A549 (cell line): ENCODE measurements around the gene CDIPT. TPM values are rescaled to one million over a fixed set of nuclear protein-coding genes. Genes with fewer than 3 reads are reported as not detected.

ENCODE experiments used
- ATAC-seq, 2 experiments: fragments of 200-7000 bp in 1 of 2; fragments of >200 bp in 1 of 2; cut with Nextera tagmentation in 1 of 2; cut with Tn5 transposase in 1 of 2; 3 replicates each; pipeline versions ENCODE4 v1.8.0 to v1.9.1; 2018 to 2020; ENCODE audit warnings: mild to moderate bottlenecking in 1 of 2, moderate library complexity in 1 of 2
- CTCF ChIA-PET: fragments of 300-600 bp; sonication (Branson Sonifier 250); formaldehyde crosslinking; extraction: SDS; loops from one replicate; lab custom pipeline; 2021; ENCODE audit warnings: antibody characterized with exemption, inconsistent platforms; lab: Yijun Ruan, JAX
- POLR2A ChIA-PET: fragments of 350-600 bp; formaldehyde crosslinking; extraction: SDS; loops from one replicate; lab custom pipeline; 2021; ENCODE audit warnings: antibody characterized with exemption, inconsistent platforms; lab: Yijun Ruan, JAX
- DNase-seq, 2 experiments: peaks; one replicate each; pipeline versions ENCODE4 v3.0.0 to v3.0.0-alpha.2; 2011 to 2016; ENCODE audit warnings: low read depth in 1 of 2, low spot score in 1 of 2
- FAIRE-seq: peaks from 2 replicates; lab custom pipeline; 2011; peaks lifted over from hg19 to GRCh38; lab: Jason Lieb, UNC
- H3K27ac ChIP-seq, 2 experiments: fragments of >200 bp; sonication (Bioruptor Twin); formaldehyde crosslinking; 3 replicates each; pipeline ENCODE4 v1.5.1; 2016 to 2017
- H3K4me1 ChIP-seq: fragments of >200 bp; sonication (Bioruptor Twin); formaldehyde crosslinking; 3 replicates; pipeline ENCODE4 v1.6.1; 2016
- H3K4me2 ChIP-seq: fragments of >200 bp; sonication (Bioruptor Twin); formaldehyde crosslinking; 3 replicates; pipeline ENCODE4 v1.6.1; 2016
- H3K4me3 ChIP-seq: fragments of >200 bp; sonication (Bioruptor Twin); formaldehyde crosslinking; 3 replicates; pipeline ENCODE4 v1.5.1; 2016
- H3K9me3 ChIP-seq: fragments of >200 bp; sonication (Bioruptor Twin); formaldehyde crosslinking; 3 replicates; pipeline ENCODE4 v1.6.1; 2016
- CBX8 ChIP-seq: fragments of 200-600 bp; sonication (generic); IDR thresholded peaks from 2 replicates; pipeline ENCODE4 v1.6.1; 2016
- CEBPB ChIP-seq, 2 experiments: fragments of >200 bp in 1 of 2; sonication (Bioruptor Twin) in 1 of 2; formaldehyde crosslinking in 1 of 2; IDR thresholded peaks; 2 replicates each; pipeline ENCODE4 v1.6.1; 2012 to 2016
- CHD2 ChIP-seq: fragments of 150-350 bp; IDR thresholded peaks from 2 replicates; pipeline ENCODE4 v1.6.1; 2014; ENCODE audit warnings: low read length; ENCODE audit not compliant: partially characterized antibody
- EHF ChIP-seq: fragments of 250-450 bp; sonication (Bioruptor Pico); IDR thresholded peaks from 2 replicates; pipeline ENCODE4 v1.5.0; 2020; ENCODE audit warnings: mild to moderate bottlenecking
- EHMT2 ChIP-seq: fragments of 200-600 bp; sonication (generic); IDR thresholded peaks from 2 replicates; pipeline ENCODE4 v1.6.1; 2016; ENCODE audit warnings: antibody characterized with exemption, low read depth, mild to moderate bottlenecking, moderate library complexity
- ESRRA ChIP-seq: fragments of 150-350 bp; IDR thresholded peaks from 2 replicates; pipeline ENCODE4 v1.6.1; 2014; ENCODE audit warnings: mild to moderate bottlenecking, low read length, borderline replicate concordance
- FOXS1 ChIP-seq: fragments of 250-450 bp; sonication (Bioruptor Pico); IDR thresholded peaks from 2 replicates; pipeline ENCODE4 v1.5.0; 2020; ENCODE audit warnings: mild to moderate bottlenecking, moderate library complexity
- GATA3 ChIP-seq: IDR thresholded peaks from 2 replicates; pipeline ENCODE4 v1.6.1; 2012; ENCODE audit warnings: borderline replicate concordance
- HDAC2 ChIP-seq: fragments of 200-600 bp; sonication (generic); IDR thresholded peaks from 2 replicates; pipeline ENCODE4 v1.6.1; 2016
- HOXA7 ChIP-seq: fragments of 250-450 bp; sonication (Bioruptor Pico); IDR thresholded peaks from 2 replicates; pipeline ENCODE4 v1.5.0; 2020; ENCODE audit warnings: mild to moderate bottlenecking, moderate library complexity
- HOXB13 ChIP-seq: fragments of 250-450 bp; sonication (Bioruptor Pico); IDR thresholded peaks from 2 replicates; pipeline ENCODE4 v1.5.0; 2020; ENCODE audit warnings: low read depth, mild to moderate bottlenecking, moderate library complexity
- KDM5A ChIP-seq: fragments of 200-600 bp; sonication (generic); IDR thresholded peaks from 2 replicates; pipeline ENCODE4 v1.6.1; 2016; ENCODE audit warnings: antibody characterized with exemption, mild to moderate bottlenecking
- MAFK ChIP-seq: fragments of 450-650 bp; IDR thresholded peaks from 2 replicates; pipeline ENCODE4 v1.6.1; 2014; ENCODE audit not compliant: partially characterized antibody
- MAZ ChIP-seq: fragments of 150-350 bp; IDR thresholded peaks from 2 replicates; pipeline ENCODE4 v1.6.1; 2014; ENCODE audit warnings: antibody characterized with exemption, low read depth, low read length, borderline replicate concordance
- NPAS2 ChIP-seq: fragments of 250-450 bp; sonication (Bioruptor Pico); IDR thresholded peaks from 2 replicates; pipeline ENCODE4 v1.8.0; 2022; ENCODE audit warnings: mild to moderate bottlenecking, moderate library complexity, borderline replicate concordance
- NR3C1 ChIP-seq: fragments of >200 bp; sonication (Bioruptor Twin); formaldehyde crosslinking; IDR thresholded peaks from 3 replicates; pipeline ENCODE4 v1.6.1; 2017
- RCOR1 ChIP-seq: fragments of 150-350 bp; IDR thresholded peaks from 2 replicates; pipeline ENCODE4 v1.6.1; 2014; ENCODE audit warnings: antibody characterized with exemption, low read length, low read depth
- SREBF2 ChIP-seq: fragments of 450-650 bp; IDR thresholded peaks from 2 replicates; pipeline ENCODE4 v1.6.1; 2014; ENCODE audit warnings: mild to moderate bottlenecking, moderate library complexity
- TP53 ChIP-seq: fragments of 250-450 bp; sonication (Bioruptor Pico); IDR thresholded peaks from 2 replicates; pipeline ENCODE4 v1.5.0; 2021; ENCODE audit warnings: mild to moderate bottlenecking, moderate library complexity
- ZFP36 ChIP-seq: fragments of 450-650 bp; IDR thresholded peaks from 2 replicates; pipeline ENCODE4 v1.6.1; 2014; ENCODE audit warnings: borderline replicate concordance; ENCODE audit not compliant: partially characterized antibody
- ZNF302 ChIP-seq: fragments of 250-450 bp; sonication (Bioruptor Pico); IDR thresholded peaks from 2 replicates; pipeline ENCODE4 v1.9.0; 2021; ENCODE audit warnings: inconsistent platforms, mild to moderate bottlenecking, moderate library complexity
- ZSCAN20 ChIP-seq: fragments of 250-450 bp; sonication (Bioruptor Pico); IDR thresholded peaks from 2 replicates; pipeline ENCODE4 v1.8.0; 2022; ENCODE audit warnings: mild to moderate bottlenecking, moderate library complexity
- WGBS: methylation state at CpG from one replicate; pipeline ENCODE4 v1.1.6; 2017; ENCODE audit errors: missing lambda C conversion rate; 5-methylcytosine and 5-hydroxymethylcytosine counted together
- polyA plus RNA-seq, 4 experiments: library from polyadenylated mRNA; depleted of rRNA in 3 of 4; stranded (reverse); fragments of >200 nt; fragmentation: RNase III in 1 of 4; extraction: RNeasy Plus Mini Kit Qiagen cat#74134 plus additional on column Dnase treatment in 1 of 4; gene quantifications; 2 replicates in 3 of 4; 3 replicates in 1 of 4; pipeline ENCODE4 v1.2.3, GENCODE V29; 2011 to 2017
- TF ChIP-seq, protein P1 (sequence below): fragments of 150-350 bp; IDR thresholded peaks from 2 replicates; pipeline ENCODE4 v1.6.1; 2014; ENCODE audit warnings: low read depth, mild to moderate bottlenecking, low read length
- TF ChIP-seq, protein P2 (sequence below): fragments of >200 bp; sonication (Bioruptor Twin); formaldehyde crosslinking; IDR thresholded peaks from 3 replicates; pipeline ENCODE4 v1.6.1; 2016
- TF ChIP-seq, protein P3 (sequence below): fragments of 200-600 bp; sonication (generic); IDR thresholded peaks from 2 replicates; pipeline ENCODE4 v1.6.1; 2016; ENCODE audit warnings: antibody characterized with exemption, mild to moderate bottlenecking, moderate library complexity
- TF ChIP-seq, protein P4 (sequence below): fragments of >200 bp; sonication (Bioruptor Twin); formaldehyde crosslinking; IDR thresholded peaks from 2 replicates; pipeline ENCODE4 v1.6.1; 2016
- TF ChIP-seq, protein P5 (sequence below): IDR thresholded peaks from 2 replicates; pipeline ENCODE4 v1.6.1; 2012
- TF ChIP-seq, protein P6 (sequence below): fragments of 250-450 bp; sonication (Bioruptor Pico); IDR thresholded peaks from 2 replicates; pipeline ENCODE4 v1.5.0; 2020; ENCODE audit warnings: low read depth, mild to moderate bottlenecking, moderate library complexity

CDIPT gene
- polyA plus RNA-seq, 2 of the 4 experiments (the other 2 are of a cell fraction), result 64.0 to 72.1 TPM

DNA sequence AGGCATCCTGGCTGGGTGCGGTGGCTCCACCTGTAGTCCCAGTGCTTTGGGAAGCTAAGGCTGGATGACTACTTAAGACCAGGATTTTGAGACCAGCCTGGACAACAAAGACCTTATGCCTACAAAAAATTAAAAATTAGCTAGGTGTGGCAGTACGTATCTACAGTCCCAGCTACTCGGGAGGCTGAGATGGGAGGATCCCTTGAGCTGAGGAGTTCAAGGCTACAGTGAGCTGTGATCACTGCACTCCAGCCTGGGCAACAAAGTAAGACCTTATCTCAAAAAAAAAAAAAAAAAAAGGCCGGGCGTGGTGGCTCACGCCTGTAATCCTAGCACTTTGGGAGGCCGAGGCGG lies 36.7 kb downstream of the CDIPT start:
- POLR2A ChIA-PET, result interaction anchor here (0.6 to 0.7 kb wide), 2 partner anchors 20 to 222 kb away, joined by 4 read pairs; partner anchors contain the start of gene MAZ
- ATAC-seq, result no peak
- CTCF ChIA-PET, result interaction anchor here (0.6 to 24.4 kb wide), 9 partner anchors 10 to 871 kb away, joined by 3 to 568 read pairs (median 4); partner anchors contain the start of genes PAGR1 and TLCD3B
- Histone ChIP-seq H3K4me1 (peaks cover 89% of the 10 kb centered on the region), H3K4me2 (peak overlapping the region; percentile 87)
- TF ChIP-seq CHD2, result no peak
- no peak for TF ChIP-seq NPAS2 (CRISPR knock-in tag)
- no peak for TF ChIP-seq SREBF2
- TF ChIP-seq MAZ, result no peak
- TF ChIP-seq, protein P1, sequence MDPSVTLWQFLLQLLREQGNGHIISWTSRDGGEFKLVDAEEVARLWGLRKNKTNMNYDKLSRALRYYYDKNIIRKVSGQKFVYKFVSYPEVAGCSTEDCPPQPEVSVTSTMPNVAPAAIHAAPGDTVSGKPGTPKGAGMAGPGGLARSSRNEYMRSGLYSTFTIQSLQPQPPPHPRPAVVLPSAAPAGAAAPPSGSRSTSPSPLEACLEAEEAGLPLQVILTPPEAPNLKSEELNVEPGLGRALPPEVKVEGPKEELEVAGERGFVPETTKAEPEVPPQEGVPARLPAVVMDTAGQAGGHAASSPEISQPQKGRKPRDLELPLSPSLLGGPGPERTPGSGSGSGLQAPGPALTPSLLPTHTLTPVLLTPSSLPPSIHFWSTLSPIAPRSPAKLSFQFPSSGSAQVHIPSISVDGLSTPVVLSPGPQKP, result no peak
- no peak for TF ChIP-seq ZFP36
- no peak for TF ChIP-seq FOXS1 (CRISPR knock-in tag)
- TF ChIP-seq ZNF302 (CRISPR knock-in tag), result no peak
- TF ChIP-seq RCOR1, result no peak
- TF ChIP-seq HOXA7 (CRISPR knock-in tag), result no peak
- TF ChIP-seq, all 56 proteins: peak for 0
- Histone ChIP-seq H3K9me3 (no peaks in the 10 kb centered on the region), H3K27ac (peak overlapping the region; percentile 92 to 93), H3K4me3 (no peak overlapping the region)
- WGBS, result 86% methylated on average over 8 of the region's 8 CpGs
- DNase-seq (no peak), FAIRE-seq (no peak)

DNA sequence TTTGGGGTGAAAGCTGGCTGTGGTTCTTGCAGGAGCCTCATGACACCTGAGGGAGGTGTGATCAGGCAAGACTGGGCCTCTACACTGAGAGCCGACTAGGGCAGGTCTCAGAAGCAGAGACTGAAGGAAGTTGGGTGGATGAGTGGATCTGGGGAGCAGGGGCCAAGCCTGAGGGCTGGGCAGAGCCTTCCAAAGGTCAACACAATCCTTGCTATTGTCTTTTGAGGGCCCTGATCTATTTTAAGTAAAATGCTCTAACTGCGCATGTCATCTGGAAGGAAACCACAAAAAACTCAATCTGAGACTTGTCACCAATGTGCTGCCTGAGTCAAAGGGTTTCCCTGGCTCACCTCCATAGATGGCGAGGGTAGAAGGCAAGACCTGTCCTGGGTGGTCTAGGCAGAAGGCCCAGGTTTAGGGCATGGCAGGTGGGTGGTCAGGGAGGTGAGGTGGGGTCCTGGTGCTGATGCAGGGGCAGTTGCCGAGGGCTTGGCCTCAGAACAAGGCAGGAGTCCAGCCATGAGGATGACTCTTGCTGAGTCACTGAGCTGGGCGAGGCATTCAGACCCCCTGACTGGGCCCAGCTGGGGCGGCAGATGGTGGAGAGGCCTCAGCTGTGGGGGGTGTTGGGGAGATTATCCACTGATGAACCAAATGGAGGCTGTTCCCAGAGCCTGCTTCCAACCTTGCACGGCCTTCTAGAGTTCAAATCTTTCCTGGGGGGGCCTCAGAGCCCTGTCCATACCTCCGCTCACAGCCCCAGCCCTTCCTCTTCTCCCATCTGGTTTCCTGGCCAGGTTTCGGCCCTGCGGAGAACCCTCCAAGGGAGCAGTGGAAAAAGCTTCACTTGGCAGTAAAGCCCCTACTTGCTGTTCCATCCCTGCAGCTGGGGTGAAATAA lies 37.6 kb downstream of the CDIPT start:
- ChIA-PET CTCF (interaction anchor here (1.5 to 24.4 kb wide), 5 partner anchors 9 to 195 kb away, joined by 3 to 568 read pairs (median 7); partner anchors contain the start of gene PAGR1), POLR2A (interaction anchor here (0.6 to 1.1 kb wide), 2 partner anchors 14 to 35 kb away, joined by 4 to 6 read pairs; partner anchors contain the start of gene KIF22)
- Histone ChIP-seq H3K9me3 (no peaks in the 10 kb centered on the region), H3K4me2 (peak overlapping the region; percentile 87), H3K4me3 (peak overlapping the region; percentile 17), H3K27ac (peak overlapping the region; percentile 92 to 93), H3K4me1 (peaks cover 90% of the 10 kb centered on the region)
- FAIRE-seq (no peak), DNase-seq (peak; percentile 78), ATAC-seq (peak; percentile 15 to 56; a peak in 3 of 6 replicates)
- 42% methylated on average over 9 of the region's 10 CpGs for WGBS
- no peak for TF ChIP-seq KDM5A
- no peak for TF ChIP-seq HDAC2
- no peak for TF ChIP-seq CBX8
- TF ChIP-seq, protein P2, sequence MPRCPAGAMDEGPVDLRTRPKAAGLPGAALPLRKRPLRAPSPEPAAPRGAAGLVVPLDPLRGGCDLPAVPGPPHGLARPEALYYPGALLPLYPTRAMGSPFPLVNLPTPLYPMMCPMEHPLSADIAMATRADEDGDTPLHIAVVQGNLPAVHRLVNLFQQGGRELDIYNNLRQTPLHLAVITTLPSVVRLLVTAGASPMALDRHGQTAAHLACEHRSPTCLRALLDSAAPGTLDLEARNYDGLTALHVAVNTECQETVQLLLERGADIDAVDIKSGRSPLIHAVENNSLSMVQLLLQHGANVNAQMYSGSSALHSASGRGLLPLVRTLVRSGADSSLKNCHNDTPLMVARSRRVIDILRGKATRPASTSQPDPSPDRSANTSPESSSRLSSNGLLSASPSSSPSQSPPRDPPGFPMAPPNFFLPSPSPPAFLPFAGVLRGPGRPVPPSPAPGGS, result no peak
- TF ChIP-seq ZSCAN20, result no peak
- peak; percentile 62 for TF ChIP-seq MAFK
- no peak for TF ChIP-seq TP53 (CRISPR knock-in tag)
- TF ChIP-seq RCOR1, result no peak
- no peak for TF ChIP-seq ZNF302 (CRISPR knock-in tag)
- peak; percentile 31; the same call in 1 of the 2 replicates for TF ChIP-seq EHF (CRISPR knock-in tag)
- TF ChIP-seq, protein P3, sequence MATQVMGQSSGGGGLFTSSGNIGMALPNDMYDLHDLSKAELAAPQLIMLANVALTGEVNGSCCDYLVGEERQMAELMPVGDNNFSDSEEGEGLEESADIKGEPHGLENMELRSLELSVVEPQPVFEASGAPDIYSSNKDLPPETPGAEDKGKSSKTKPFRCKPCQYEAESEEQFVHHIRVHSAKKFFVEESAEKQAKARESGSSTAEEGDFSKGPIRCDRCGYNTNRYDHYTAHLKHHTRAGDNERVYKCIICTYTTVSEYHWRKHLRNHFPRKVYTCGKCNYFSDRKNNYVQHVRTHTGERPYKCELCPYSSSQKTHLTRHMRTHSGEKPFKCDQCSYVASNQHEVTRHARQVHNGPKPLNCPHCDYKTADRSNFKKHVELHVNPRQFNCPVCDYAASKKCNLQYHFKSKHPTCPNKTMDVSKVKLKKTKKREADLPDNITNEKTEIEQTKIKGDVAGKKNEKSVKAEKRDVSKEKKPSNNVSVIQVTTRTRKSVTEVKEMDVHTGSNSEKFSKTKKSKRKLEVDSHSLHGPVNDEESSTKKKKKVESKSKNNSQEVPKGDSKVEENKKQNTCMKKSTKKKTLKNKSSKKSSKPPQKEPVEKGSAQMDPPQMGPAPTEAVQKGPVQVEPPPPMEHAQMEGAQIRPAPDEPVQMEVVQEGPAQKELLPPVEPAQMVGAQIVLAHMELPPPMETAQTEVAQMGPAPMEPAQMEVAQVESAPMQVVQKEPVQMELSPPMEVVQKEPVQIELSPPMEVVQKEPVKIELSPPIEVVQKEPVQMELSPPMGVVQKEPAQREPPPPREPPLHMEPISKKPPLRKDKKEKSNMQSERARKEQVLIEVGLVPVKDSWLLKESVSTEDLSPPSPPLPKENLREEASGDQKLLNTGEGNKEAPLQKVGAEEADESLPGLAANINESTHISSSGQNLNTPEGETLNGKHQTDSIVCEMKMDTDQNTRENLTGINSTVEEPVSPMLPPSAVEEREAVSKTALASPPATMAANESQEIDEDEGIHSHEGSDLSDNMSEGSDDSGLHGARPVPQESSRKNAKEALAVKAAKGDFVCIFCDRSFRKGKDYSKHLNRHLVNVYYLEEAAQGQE, result no peak
- no peak for TF ChIP-seq EHMT2
- TF ChIP-seq, protein P4, sequence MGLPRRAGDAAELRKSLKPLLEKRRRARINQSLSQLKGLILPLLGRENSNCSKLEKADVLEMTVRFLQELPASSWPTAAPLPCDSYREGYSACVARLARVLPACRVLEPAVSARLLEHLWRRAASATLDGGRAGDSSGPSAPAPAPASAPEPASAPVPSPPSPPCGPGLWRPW, result no peak
- TF ChIP-seq CEBPB (IDR thresholded peaks at IDR 0.05), result no peak
- TF ChIP-seq NR3C1, result no peak
- no peak for TF ChIP-seq CHD2
- TF ChIP-seq, protein P5, sequence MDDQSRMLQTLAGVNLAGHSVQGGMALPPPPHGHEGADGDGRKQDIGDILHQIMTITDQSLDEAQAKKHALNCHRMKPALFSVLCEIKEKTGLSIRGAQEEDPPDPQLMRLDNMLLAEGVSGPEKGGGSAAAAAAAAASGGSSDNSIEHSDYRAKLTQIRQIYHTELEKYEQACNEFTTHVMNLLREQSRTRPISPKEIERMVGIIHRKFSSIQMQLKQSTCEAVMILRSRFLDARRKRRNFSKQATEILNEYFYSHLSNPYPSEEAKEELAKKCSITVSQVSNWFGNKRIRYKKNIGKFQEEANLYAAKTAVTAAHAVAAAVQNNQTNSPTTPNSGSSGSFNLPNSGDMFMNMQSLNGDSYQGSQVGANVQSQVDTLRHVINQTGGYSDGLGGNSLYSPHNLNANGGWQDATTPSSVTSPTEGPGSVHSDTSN, result no peak
- peak; percentile 50; the same call in 1 of the 2 replicates for TF ChIP-seq GATA3
- no peak for TF ChIP-seq ESRRA
- no peak; the same call in 1 of the 2 replicates for TF ChIP-seq HOXB13
- TF ChIP-seq, protein P6, sequence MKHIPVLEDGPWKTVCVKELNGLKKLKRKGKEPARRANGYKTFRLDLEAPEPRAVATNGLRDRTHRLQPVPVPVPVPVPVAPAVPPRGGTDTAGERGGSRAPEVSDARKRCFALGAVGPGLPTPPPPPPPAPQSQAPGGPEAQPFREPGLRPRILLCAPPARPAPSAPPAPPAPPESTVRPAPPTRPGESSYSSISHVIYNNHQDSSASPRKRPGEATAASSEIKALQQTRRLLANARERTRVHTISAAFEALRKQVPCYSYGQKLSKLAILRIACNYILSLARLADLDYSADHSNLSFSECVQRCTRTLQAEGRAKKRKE (CRISPR knock-in tag), result no peak
